T-helper 1 cell treated with Interleukin-12 subunit alpha and Interleukin-12 subunit beta and Interleukin-4 antibody, amounts not matched to agents 30 μg/mL and 1 μg/mL, for 36 hours (primary cell): ENCODE data around the gene VPS4B.
"Not testable (repeated sequence)": the region's sequence is repeated elsewhere in the genome, so short reads cannot be mapped to it uniquely, and the experiment has no call there.

Experiments used
- H3K27ac Mint-ChIP-seq: one replicate; pipeline ENCODE4 v1.8.0; 2021; ENCODE audit warnings: mild to moderate bottlenecking, mixed read lengths
- H3K27me3 Mint-ChIP-seq: one replicate; pipeline ENCODE4 v1.8.0; 2021; ENCODE audit warnings: low read depth, mixed read lengths
- H3K36me3 Mint-ChIP-seq: one replicate; pipeline ENCODE4 v1.8.0; 2021; ENCODE audit warnings: low read depth, mixed read lengths
- H3K4me1 Mint-ChIP-seq: one replicate; pipeline ENCODE4 v1.8.0; 2021; ENCODE audit warnings: low read depth, mixed read lengths
- H3K4me3 Mint-ChIP-seq: one replicate; pipeline ENCODE4 v1.8.0; 2021; ENCODE audit warnings: mild to moderate bottlenecking, moderate library complexity, mixed read lengths
- H3K9me3 Mint-ChIP-seq: one replicate; pipeline ENCODE4 v1.8.0; 2021; ENCODE audit warnings: mixed read lengths

VPS4B gene

GRCh38 chr18:63422087-63422863 lies at the start of gene VPS4B:
VPS4B (minus strand) TSS chr18:63422476; CDS start chr18:63422259, 217 bp downstream.
- Mint-ChIP-seq H3K27me3 (no peaks in the 10 kb centered on the region), H3K4me3 (peak within 1 kb of the TSS; percentile 88)

GRCh38 chr18:63470751-63471150 lies 48.5 kb upstream of the VPS4B start:
- no peaks in the 10 kb centered on the region for H3K36me3 Mint-ChIP-seq
- no peak overlapping the region for H3K4me3 Mint-ChIP-seq
- H3K4me1 Mint-ChIP-seq: no peaks in the 10 kb centered on the region
- H3K27me3 Mint-ChIP-seq: peaks cover 18% of the 10 kb centered on the region
- no peaks in the 10 kb centered on the region for H3K9me3 Mint-ChIP-seq
- H3K27ac Mint-ChIP-seq: no peak overlapping the region

More at GRCh38 chr18:63422087-63422863, at the start of gene VPS4B:
- Mint-ChIP-seq H3K9me3 (no peaks in the 10 kb centered on the region), H3K27ac (peak within 1 kb of the TSS; percentile 90), H3K4me1 (peaks cover 17% of the 10 kb centered on the region), H3K36me3 (peaks cover 3% of the 10 kb centered on the region)

GRCh38 chr18:63468575-63468974 lies 46.3 kb upstream of the VPS4B start:
- Mint-ChIP-seq H3K27me3 (peaks cover 18% of the 10 kb centered on the region), H3K27ac (no peak overlapping the region), H3K4me1 (no peaks in the 10 kb centered on the region), H3K4me3 (no peak overlapping the region), H3K36me3 (no peaks in the 10 kb centered on the region), H3K9me3 (no peaks in the 10 kb centered on the region)

- Mint-ChIP-seq H3K36me3 (no peaks in the 10 kb centered on the region), H3K4me3 (no peak overlapping the region), H3K4me1 (no peaks in the 10 kb centered on the region), H3K27ac (no peak overlapping the region), H3K27me3 (peaks cover 26% of the 10 kb centered on the region), H3K9me3 (no peaks in the 10 kb centered on the region)
Measured at GRCh38 chr18:63467699-63468098, 45.4 kb upstream of the VPS4B start.

GRCh38 chr18:63465059-63465458 lies 42.8 kb upstream of the VPS4B start:
- no peak overlapping the region for H3K4me3 Mint-ChIP-seq
- H3K4me1 Mint-ChIP-seq: no peaks in the 10 kb centered on the region
- no peaks in the 10 kb centered on the region for H3K36me3 Mint-ChIP-seq
- H3K9me3 Mint-ChIP-seq: no peaks in the 10 kb centered on the region
- peaks cover 40% of the 10 kb centered on the region for H3K27me3 Mint-ChIP-seq
- H3K27ac Mint-ChIP-seq: no peak overlapping the region

- H3K27me3 Mint-ChIP-seq: peaks cover 40% of the 10 kb centered on the region
- H3K36me3 Mint-ChIP-seq: no peaks in the 10 kb centered on the region
- no peaks in the 10 kb centered on the region for H3K4me1 Mint-ChIP-seq
- H3K4me3 Mint-ChIP-seq: no peak overlapping the region
- no peaks in the 10 kb centered on the region for H3K9me3 Mint-ChIP-seq
- no peak overlapping the region for H3K27ac Mint-ChIP-seq
Measured at GRCh38 chr18:63464434-63464833, 42.2 kb upstream of the VPS4B start.

- no peak overlapping the region for H3K27ac Mint-ChIP-seq
- no peaks in the 10 kb centered on the region for H3K9me3 Mint-ChIP-seq
- no peaks in the 10 kb centered on the region for H3K36me3 Mint-ChIP-seq
- H3K4me1 Mint-ChIP-seq: no peaks in the 10 kb centered on the region
- H3K27me3 Mint-ChIP-seq: peaks cover 36% of the 10 kb centered on the region
- no peak overlapping the region for H3K4me3 Mint-ChIP-seq
Measured at GRCh38 chr18:63460414-63460813, 38.1 kb upstream of the VPS4B start.

- Mint-ChIP-seq H3K27me3 (peaks cover 23% of the 10 kb centered on the region), H3K4me3 (no peak overlapping the region), H3K4me1 (no peaks in the 10 kb centered on the region), H3K27ac (no peak overlapping the region), H3K9me3 (no peaks in the 10 kb centered on the region), H3K36me3 (no peaks in the 10 kb centered on the region)
Measured at GRCh38 chr18:63457977-63458376, 35.7 kb upstream of the VPS4B start.

- Mint-ChIP-seq H3K4me1 (no peaks in the 10 kb centered on the region), H3K27ac (no peak overlapping the region), H3K4me3 (no peak overlapping the region), H3K9me3 (no peaks in the 10 kb centered on the region), H3K27me3 (peaks cover 3% of the 10 kb centered on the region), H3K36me3 (no peaks in the 10 kb centered on the region)
Measured at GRCh38 chr18:63454497-63454896, 32.2 kb upstream of the VPS4B start.

GRCh38 chr18:63452751-63453150 lies 30.5 kb upstream of the VPS4B start:
- H3K9me3 Mint-ChIP-seq, H3K27ac Mint-ChIP-seq, H3K4me1 Mint-ChIP-seq, H3K27me3 Mint-ChIP-seq, H3K36me3 Mint-ChIP-seq, H3K4me3 Mint-ChIP-seq: not testable (repeated sequence)

- no peaks in the 10 kb centered on the region for H3K9me3 Mint-ChIP-seq
- H3K27me3 Mint-ChIP-seq: peaks cover 3% of the 10 kb centered on the region
- no peaks in the 10 kb centered on the region for H3K36me3 Mint-ChIP-seq
- no peak overlapping the region for H3K27ac Mint-ChIP-seq
- no peaks in the 10 kb centered on the region for H3K4me1 Mint-ChIP-seq
- no peak overlapping the region for H3K4me3 Mint-ChIP-seq
Measured at GRCh38 chr18:63451799-63452660, 29.8 kb upstream of the VPS4B start.

GRCh38 chr18:63449426-63449825 lies 27.1 kb upstream of the VPS4B start:
- Mint-ChIP-seq H3K27ac (no peak overlapping the region), H3K36me3 (no peaks in the 10 kb centered on the region), H3K27me3 (peaks cover 3% of the 10 kb centered on the region), H3K9me3 (no peaks in the 10 kb centered on the region), H3K4me1 (no peaks in the 10 kb centered on the region), H3K4me3 (no peak overlapping the region)

- H3K27me3 Mint-ChIP-seq: no peaks in the 10 kb centered on the region
- H3K4me1 Mint-ChIP-seq: no peaks in the 10 kb centered on the region
- no peak overlapping the region for H3K4me3 Mint-ChIP-seq
- no peaks in the 10 kb centered on the region for H3K36me3 Mint-ChIP-seq
- H3K27ac Mint-ChIP-seq: no peak overlapping the region
- H3K9me3 Mint-ChIP-seq: no peaks in the 10 kb centered on the region
Measured at GRCh38 chr18:63447066-63447465, 24.8 kb upstream of the VPS4B start.

GRCh38 chr18:63446266-63446665 lies 24.0 kb upstream of the VPS4B start:
- no peak overlapping the region for H3K27ac Mint-ChIP-seq
- H3K4me3 Mint-ChIP-seq: no peak overlapping the region
- H3K36me3 Mint-ChIP-seq: no peaks in the 10 kb centered on the region
- peaks cover 7% of the 10 kb centered on the region for H3K27me3 Mint-ChIP-seq
- no peaks in the 10 kb centered on the region for H3K4me1 Mint-ChIP-seq
- no peaks in the 10 kb centered on the region for H3K9me3 Mint-ChIP-seq

- H3K27ac Mint-ChIP-seq: no peak overlapping the region
- no peaks in the 10 kb centered on the region for H3K4me1 Mint-ChIP-seq
- H3K4me3 Mint-ChIP-seq: no peak overlapping the region
- H3K9me3 Mint-ChIP-seq: no peaks in the 10 kb centered on the region
- no peaks in the 10 kb centered on the region for H3K36me3 Mint-ChIP-seq
- H3K27me3 Mint-ChIP-seq: peaks cover 16% of the 10 kb centered on the region
Measured at GRCh38 chr18:63445037-63445436, 22.8 kb upstream of the VPS4B start.
